ENCODE data around the gene FTO. TPM values are rescaled to one million over a fixed set of nuclear protein-coding genes. Genes with fewer than 3 reads are reported as not detected.

Gene FTO
- total RNA-seq, 1 experiment from 2014 or later, result 118 TPM

Other genes starting within 250 kb of the FTO start
- 10.4 and 13.6 TPM in 2 replicates for gene AKTIP, start 200.9 kb upstream of the FTO start, total RNA-seq (2014; rRNA removed)
- 15.6 and 22.3 TPM in 2 replicates for gene RPGRIP1L, start 297 bp upstream of the FTO start, total RNA-seq (2014; rRNA removed)